Measurements from ENCODE around the gene HACE1. TPM values are rescaled to one million over a fixed set of nuclear protein-coding genes. Genes with fewer than 3 reads are reported as not detected.

The HACE1 gene
- polyA plus RNA-seq, 4 donors, result 17.7 to 26.0 (median 22.6) TPM

DNA sequence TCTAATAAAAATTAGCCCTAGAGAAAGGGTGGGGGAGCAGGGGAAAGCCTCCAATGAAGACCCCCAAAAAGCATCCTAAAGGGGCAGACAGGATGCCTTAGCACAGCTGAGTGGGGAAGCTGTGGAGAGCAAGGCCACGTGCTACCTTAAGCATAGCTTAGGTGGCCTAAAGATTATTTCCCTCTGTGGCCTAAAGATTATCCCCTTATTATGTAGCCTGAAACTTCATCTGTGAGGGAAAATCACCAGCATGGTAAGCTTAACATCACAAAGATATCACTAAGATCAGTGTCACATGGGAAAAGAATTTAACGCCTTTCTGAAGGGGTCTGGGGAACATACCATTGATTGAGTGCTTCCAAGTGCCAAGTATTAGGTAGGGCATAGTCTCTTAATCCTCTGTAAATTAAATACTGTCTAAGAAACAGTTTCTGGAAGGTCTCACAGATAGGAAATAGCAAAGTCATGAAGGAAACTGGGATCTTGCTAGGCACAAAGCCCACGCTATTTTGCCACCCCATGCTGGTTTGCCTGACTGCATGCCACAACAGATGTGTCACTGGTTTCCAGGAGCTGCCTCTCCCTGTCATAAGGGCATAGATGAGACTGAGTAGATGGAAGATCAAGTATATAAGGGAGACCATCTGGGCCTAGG, 170.0 kb downstream of the HACE1 start:
- no peak for DNase-seq (ENCODE audit: low read depth in 4 of 4, low spot score in 2 of 4)

GRCh38 chr6:104688283-104688969, 171.3 kb downstream of the HACE1 start:
- DNase-seq (ENCODE audit: low read depth in 4 of 4, low spot score in 2 of 4), result no peak

DNA sequence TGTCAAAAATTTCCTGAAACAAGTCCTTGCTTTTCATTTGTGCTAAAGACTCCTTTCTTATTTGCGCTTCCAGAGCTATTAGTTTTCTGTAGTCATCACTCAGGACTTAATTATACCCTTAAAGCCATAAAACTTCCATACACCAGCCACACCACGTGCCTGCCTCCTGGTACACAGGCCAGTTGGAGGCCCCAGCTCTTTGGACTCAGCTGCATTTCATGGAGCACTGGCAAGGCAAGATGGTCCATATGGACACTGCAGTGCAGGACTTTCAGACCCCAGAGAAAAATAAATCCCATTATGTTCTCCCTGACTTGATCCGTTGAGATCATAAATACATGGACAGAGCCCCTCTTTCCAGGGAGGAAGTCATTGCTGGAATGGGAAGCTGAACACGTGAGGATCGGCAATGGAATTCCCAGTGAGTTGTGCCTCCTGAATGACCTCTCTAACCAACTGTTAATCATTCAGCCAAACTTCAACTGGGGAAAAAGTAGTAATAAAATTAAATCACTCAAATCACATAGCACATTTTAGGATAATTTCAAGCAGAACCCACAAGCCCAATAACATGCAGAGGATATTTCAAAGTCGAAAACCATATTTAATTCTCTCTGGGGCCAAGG, 173.1 kb downstream of the HACE1 start:
- DNase-seq (ENCODE audit: low read depth in 4 of 4, low spot score in 2 of 4), result no peak

- DNase-seq (ENCODE audit: low read depth in 4 of 4, low spot score in 2 of 4), result no peak
Observed at GRCh38 chr6:104685871-104686549, 173.7 kb downstream of the HACE1 start.

GRCh38 chr6:104684911-104685415, 174.8 kb downstream of the HACE1 start:
- no peak for DNase-seq (ENCODE audit: low read depth in 4 of 4, low spot score in 2 of 4)

GRCh38 chr6:104683809-104684208, 175.9 kb downstream of the HACE1 start:
- DNase-seq (ENCODE audit: low read depth in 4 of 4, low spot score in 2 of 4), result no peak

- DNase-seq (ENCODE audit: low read depth in 4 of 4, low spot score in 2 of 4), result no peak
Observed at GRCh38 chr6:104682722-104683643, 176.7 kb downstream of the HACE1 start.

GRCh38 chr6:104680539-104680938, 179.2 kb downstream of the HACE1 start:
- no peak for DNase-seq (ENCODE audit: low read depth in 4 of 4, low spot score in 2 of 4)

- no peak for DNase-seq (ENCODE audit: low read depth in 4 of 4, low spot score in 2 of 4)
Observed at GRCh38 chr6:104679971-104680370, 179.7 kb downstream of the HACE1 start.

Other genes starting within 250 kb of the HACE1 start
- gene LIN28B, start 97.2 kb upstream of the HACE1 start, polyA plus RNA-seq (ENCODE audit: insufficient read length in 4 of 4), result under 1 TPM; 0.06 to 0.38 (median 0.14) TPM